Embryonic facial prominence (tissue), 1 donor: Measurements from ENCODE around the gene PHOX2B.

Experiments used
- DNase-seq: peaks from one replicate; pipeline ENCODE4 v3.0.0-alpha.2; 2016; ENCODE audit errors: extremely low spot score

The PHOX2B gene

GRCh38 chr4:41748571-41749475 lies at the start of gene PHOX2B:
Gene PHOX2B (minus strand): TSS chr4:41748725. CDS start chr4:41748610, 115 bp downstream.
- no peak for DNase-seq

GRCh38 chr4:41797260-41797659 lies 48.7 kb upstream of the PHOX2B start:
- DNase-seq = no peak

GRCh38 chr4:41796545-41797210 lies 48.2 kb upstream of the PHOX2B start:
- no peak for DNase-seq

- DNase-seq = no peak
Measured at GRCh38 chr4:41795796-41796385, 47.4 kb upstream of the PHOX2B start.

- DNase-seq = no peak
Measured at GRCh38 chr4:41792166-41792565, 43.6 kb upstream of the PHOX2B start.

GRCh38 chr4:41791557-41791956 lies 43.0 kb upstream of the PHOX2B start:
- no peak for DNase-seq

- DNase-seq = no peak
Measured at GRCh38 chr4:41787931-41788330, 39.4 kb upstream of the PHOX2B start.

GRCh38 chr4:41785665-41786064 lies 37.1 kb upstream of the PHOX2B start:
- DNase-seq = no peak

GRCh38 chr4:41784191-41784979 lies 35.9 kb upstream of the PHOX2B start:
- no peak for DNase-seq

GRCh38 chr4:41776466-41776865 lies 27.9 kb upstream of the PHOX2B start:
- no peak for DNase-seq

- no peak for DNase-seq
Measured at GRCh38 chr4:41763729-41764128, 15.2 kb upstream of the PHOX2B start.

GRCh38 chr4:41758884-41759283 lies 10.4 kb upstream of the PHOX2B start:
- DNase-seq = no peak

- DNase-seq = no peak
Measured at GRCh38 chr4:41757521-41758156, 9.1 kb upstream of the PHOX2B start.

GRCh38 chr4:41753942-41754341 lies 5.4 kb upstream of the PHOX2B start:
- DNase-seq = no peak

- no peak for DNase-seq
Measured at GRCh38 chr4:41752081-41752836, 3.7 kb upstream of the PHOX2B start.

- no peak for DNase-seq
Measured at GRCh38 chr4:41751449-41752061, 3.0 kb upstream of the PHOX2B start.

GRCh38 chr4:41750626-41751448 lies 2.3 kb upstream of the PHOX2B start:
- DNase-seq = no peak

- DNase-seq = no peak
Measured at GRCh38 chr4:41750121-41750625, 1.6 kb upstream of the PHOX2B start.

GRCh38 chr4:41749631-41750039 lies 1.1 kb upstream of the PHOX2B start:
- no peak for DNase-seq
